Panc1 (cell line): Measurements from ENCODE around the gene ADGRL3. TPM values are rescaled to one million over a fixed set of nuclear protein-coding genes. Genes with fewer than 3 reads are reported as not detected.

Experiments
- ATAC-seq: fragments of 200-7000 bp; cut with Tn5 transposase; 2 replicates; pipeline ENCODE4 v1.9.1; 2020; ENCODE audit warnings: mild to moderate bottlenecking, moderate library complexity
- BruUV-seq: library from RNA; stranded (reverse); fragments of 400-500 nt; replicated peaks from 2 replicates; lab custom pipeline; 2021; lab: Mats Ljungman, UMichigan
- CTCF ChIA-PET: fragments of 300-600 bp; sonication (Branson Sonifier 250); formaldehyde crosslinking; loops from one replicate; lab custom pipeline; 2022; ENCODE audit warnings: antibody characterized with exemption; lab: Charles Lee
- POLR2A ChIA-PET: fragments of 300-600 bp; sonication (Branson Sonifier 250); formaldehyde crosslinking; loops from one replicate; lab custom pipeline; 2022; ENCODE audit warnings: antibody characterized with exemption; lab: Charles Lee
- DNase-seq: peaks from one replicate; pipeline ENCODE4 v3.0.0-alpha.2; 2010; ENCODE audit warnings: low read depth, low spot score
- H3K27ac ChIP-seq: 2 replicates; pipeline ENCODE4 v1.5.1; 2011; ENCODE audit warnings: mild to moderate bottlenecking, low read length, inconsistent platforms
- H3K27me3 ChIP-seq: fragments of 200-500 bp; sonication (Bioruptor generic); 2 replicates; pipeline ENCODE4 v1.6.0; 2014; ENCODE audit warnings: low read length, inconsistent platforms; ENCODE audit not compliant: control insufficient read depth, insufficient read depth
- H3K36me3 ChIP-seq: fragments of 200-500 bp; sonication (Bioruptor generic); 2 replicates; pipeline ENCODE4 v1.5.1; 2014; ENCODE audit warnings: inconsistent platforms, mild to moderate bottlenecking, low read length, moderate library complexity; ENCODE audit not compliant: control insufficient read depth, insufficient read depth
- H3K4me1 ChIP-seq: 2 replicates; pipeline ENCODE4 v1.5.1; 2011; ENCODE audit warnings: inconsistent platforms, mild to moderate bottlenecking, low read length, moderate library complexity; ENCODE audit not compliant: control insufficient read depth, insufficient read depth
- H3K4me3 ChIP-seq, 2 experiments: 2 replicates each; pipeline ENCODE4 v1.5.1; 2011 to 2012; ENCODE audit warnings: low read depth in 2 of 2, low read length in 2 of 2, mild to moderate bottlenecking in 2 of 2, inconsistent platforms in 1 of 2, moderate library complexity in 1 of 2
- H3K9me3 ChIP-seq: fragments of 200-500 bp; sonication (Bioruptor generic); 2 replicates; pipeline ENCODE4 v1.5.1; 2014; ENCODE audit warnings: low read depth, mild to moderate bottlenecking, inconsistent platforms, low read length, moderate library complexity; ENCODE audit not compliant: control insufficient read depth, insufficient read depth
- POLR2AphosphoS5 ChIP-seq: IDR thresholded peaks from 2 replicates; pipeline ENCODE4 v1.6.1; 2012; ENCODE audit warnings: mild to moderate bottlenecking, low read depth, low read length, moderate library complexity
- SIN3A ChIP-seq: IDR thresholded peaks from 2 replicates; pipeline ENCODE4 v1.6.1; 2012; ENCODE audit warnings: low read depth, mild to moderate bottlenecking, low read length, moderate library complexity, borderline replicate concordance; ENCODE audit not compliant: insufficient read depth
- TCF7L2 ChIP-seq: IDR thresholded peaks from 2 replicates; pipeline ENCODE4 v1.6.1; 2011; ENCODE audit warnings: mild to moderate bottlenecking, low read depth, low read length, inconsistent platforms
- in situ Hi-C: cut with HindIII; loops from 2 replicates; pipeline ENCODE4 v1.10.0; 2016; ENCODE audit warnings: low sequenced_read_pairs, low pct_unique_long_range_greater_than_20kb
- intact Hi-C: fragments of 100-400 bp; cut with micrococcal nuclease; formaldehyde crosslinking; loops from one replicate; pipeline ENCODE4 v1.10.0; 2022; ENCODE audit not compliant: unreplicated experiment
- total RNA-seq: library from RNA; stranded (reverse); gene quantifications from one replicate; pipeline ENCODE4 v1.2.1, GENCODE V29; 2021; ENCODE audit not compliant: unreplicated experiment
- TF ChIP-seq, protein P1 (sequence below): fragments of 450-650 bp; IDR thresholded peaks from 2 replicates; pipeline ENCODE4 v1.5.1; 2017; ENCODE audit warnings: mild to moderate bottlenecking
- TF ChIP-seq, protein P2 (sequence below), 2 experiments: IDR thresholded peaks; 2 replicates each; pipeline ENCODE4 v1.6.1; 2011 to 2012; ENCODE audit warnings: low read depth in 2 of 2, control low read depth in 1 of 2, low read length in 1 of 2, mild to moderate bottlenecking in 1 of 2, moderate library complexity in 1 of 2; ENCODE audit not compliant: insufficient read depth in 1 of 2

Gene ADGRL3
- total RNA-seq, 1 experiment from 2014 or later: 0.23 TPM

DNA sequence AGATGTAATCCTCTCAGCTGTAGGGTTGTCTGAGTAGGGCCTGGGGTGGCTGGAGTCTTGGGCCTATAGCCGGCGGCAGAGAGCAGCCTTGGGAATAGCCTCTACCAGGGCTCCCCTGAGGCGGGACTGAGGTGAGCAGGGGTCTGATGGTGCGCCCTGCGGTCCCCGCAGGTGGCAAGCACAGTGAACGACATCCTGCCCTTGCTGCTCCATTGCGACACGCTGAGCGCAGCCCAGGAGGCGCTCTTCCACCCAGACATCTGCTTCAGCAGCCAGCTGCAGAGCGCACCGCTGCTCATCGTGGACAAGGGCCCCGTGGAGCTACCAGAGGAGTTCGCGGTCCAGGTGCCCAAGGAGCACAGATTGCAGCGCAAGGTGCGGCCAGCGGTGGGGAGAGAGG, 317.0 kb downstream of the ADGRL3 start:
- CTCF ChIA-PET: no interaction called here
- TF ChIP-seq SIN3A: no peak
- TF ChIP-seq POLR2AphosphoS5: no peak
- TF ChIP-seq TCF7L2: no peak
- TF ChIP-seq, protein P1, sequence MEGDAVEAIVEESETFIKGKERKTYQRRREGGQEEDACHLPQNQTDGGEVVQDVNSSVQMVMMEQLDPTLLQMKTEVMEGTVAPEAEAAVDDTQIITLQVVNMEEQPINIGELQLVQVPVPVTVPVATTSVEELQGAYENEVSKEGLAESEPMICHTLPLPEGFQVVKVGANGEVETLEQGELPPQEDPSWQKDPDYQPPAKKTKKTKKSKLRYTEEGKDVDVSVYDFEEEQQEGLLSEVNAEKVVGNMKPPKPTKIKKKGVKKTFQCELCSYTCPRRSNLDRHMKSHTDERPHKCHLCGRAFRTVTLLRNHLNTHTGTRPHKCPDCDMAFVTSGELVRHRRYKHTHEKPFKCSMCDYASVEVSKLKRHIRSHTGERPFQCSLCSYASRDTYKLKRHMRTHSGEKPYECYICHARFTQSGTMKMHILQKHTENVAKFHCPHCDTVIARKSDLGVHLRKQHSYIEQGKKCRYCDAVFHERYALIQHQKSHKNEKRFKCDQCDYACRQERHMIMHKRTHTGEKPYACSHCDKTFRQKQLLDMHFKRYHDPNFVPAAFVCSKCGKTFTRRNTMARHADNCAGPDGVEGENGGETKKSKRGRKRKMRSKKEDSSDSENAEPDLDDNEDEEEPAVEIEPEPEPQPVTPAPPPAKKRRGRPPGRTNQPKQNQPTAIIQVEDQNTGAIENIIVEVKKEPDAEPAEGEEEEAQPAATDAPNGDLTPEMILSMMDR: peak; percentile 31
- TF ChIP-seq, protein P2, sequence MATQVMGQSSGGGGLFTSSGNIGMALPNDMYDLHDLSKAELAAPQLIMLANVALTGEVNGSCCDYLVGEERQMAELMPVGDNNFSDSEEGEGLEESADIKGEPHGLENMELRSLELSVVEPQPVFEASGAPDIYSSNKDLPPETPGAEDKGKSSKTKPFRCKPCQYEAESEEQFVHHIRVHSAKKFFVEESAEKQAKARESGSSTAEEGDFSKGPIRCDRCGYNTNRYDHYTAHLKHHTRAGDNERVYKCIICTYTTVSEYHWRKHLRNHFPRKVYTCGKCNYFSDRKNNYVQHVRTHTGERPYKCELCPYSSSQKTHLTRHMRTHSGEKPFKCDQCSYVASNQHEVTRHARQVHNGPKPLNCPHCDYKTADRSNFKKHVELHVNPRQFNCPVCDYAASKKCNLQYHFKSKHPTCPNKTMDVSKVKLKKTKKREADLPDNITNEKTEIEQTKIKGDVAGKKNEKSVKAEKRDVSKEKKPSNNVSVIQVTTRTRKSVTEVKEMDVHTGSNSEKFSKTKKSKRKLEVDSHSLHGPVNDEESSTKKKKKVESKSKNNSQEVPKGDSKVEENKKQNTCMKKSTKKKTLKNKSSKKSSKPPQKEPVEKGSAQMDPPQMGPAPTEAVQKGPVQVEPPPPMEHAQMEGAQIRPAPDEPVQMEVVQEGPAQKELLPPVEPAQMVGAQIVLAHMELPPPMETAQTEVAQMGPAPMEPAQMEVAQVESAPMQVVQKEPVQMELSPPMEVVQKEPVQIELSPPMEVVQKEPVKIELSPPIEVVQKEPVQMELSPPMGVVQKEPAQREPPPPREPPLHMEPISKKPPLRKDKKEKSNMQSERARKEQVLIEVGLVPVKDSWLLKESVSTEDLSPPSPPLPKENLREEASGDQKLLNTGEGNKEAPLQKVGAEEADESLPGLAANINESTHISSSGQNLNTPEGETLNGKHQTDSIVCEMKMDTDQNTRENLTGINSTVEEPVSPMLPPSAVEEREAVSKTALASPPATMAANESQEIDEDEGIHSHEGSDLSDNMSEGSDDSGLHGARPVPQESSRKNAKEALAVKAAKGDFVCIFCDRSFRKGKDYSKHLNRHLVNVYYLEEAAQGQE (IDR thresholded peaks at IDR 0.05; ENCODE audit: insufficient read depth in 1 of 2, low read depth in 2 of 2, low read length in 1 of 2): no peak
- in situ Hi-C loops (no loop called here), intact Hi-C loops (no loop called here)
- Histone ChIP-seq H3K27ac (no peak overlapping the region), H3K4me3 (no peak overlapping the region), H3K36me3 (no peaks in the 10 kb centered on the region), H3K9me3 (no peaks in the 10 kb centered on the region), H3K4me1 (no peaks in the 10 kb centered on the region), H3K27me3 (no peaks in the 10 kb centered on the region)
- POLR2A ChIA-PET: no interaction called here
- peak; percentile 60 for ATAC-seq
- DNase-seq: no peak
- BruUV-seq: no TSS peak

DNA sequence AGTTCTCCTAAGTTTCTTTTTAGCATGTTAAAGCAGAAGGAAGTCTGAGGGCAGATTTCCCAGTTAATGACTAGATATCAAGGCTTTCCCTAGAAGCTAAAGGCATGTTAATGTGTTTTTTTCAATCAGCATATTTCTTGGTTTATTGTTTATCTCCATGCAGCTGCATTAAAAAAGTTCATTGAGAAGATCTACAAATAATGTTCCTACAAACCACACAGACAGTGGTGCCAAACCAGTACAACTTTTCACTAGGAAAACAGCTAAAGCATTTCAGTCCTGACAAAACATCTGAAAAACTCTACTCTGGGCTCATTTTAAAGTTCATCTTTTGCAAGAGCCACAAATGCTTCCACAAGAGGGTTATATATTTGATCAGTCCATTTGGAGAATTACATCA, 320.0 kb downstream of the ADGRL3 start:
- ChIA-PET POLR2A (no interaction called here), CTCF (no interaction called here)
- BruUV-seq: no TSS peak

More for the DNA sequence above, 320.0 kb downstream of the ADGRL3 start:
- Histone ChIP-seq H3K36me3 (no peaks in the 10 kb centered on the region), H3K4me1 (no peaks in the 10 kb centered on the region), H3K27ac (no peak overlapping the region), H3K9me3 (no peaks in the 10 kb centered on the region), H3K27me3 (no peaks in the 10 kb centered on the region), H3K4me3 (no peak overlapping the region)
- in situ Hi-C loops (no loop called here), intact Hi-C loops (no loop called here)
- TF ChIP-seq, protein P2 (IDR thresholded peaks at IDR 0.05; ENCODE audit: insufficient read depth in 1 of 2, low read depth in 2 of 2, low read length in 1 of 2): no peak
- TF ChIP-seq SIN3A (no peak), TCF7L2 (no peak), POLR2AphosphoS5 (no peak)
- TF ChIP-seq, protein P1: no peak
- DNase-seq: no peak
- ATAC-seq: no peak
